ENCODE results near the gene UBE2H.

DNA sequence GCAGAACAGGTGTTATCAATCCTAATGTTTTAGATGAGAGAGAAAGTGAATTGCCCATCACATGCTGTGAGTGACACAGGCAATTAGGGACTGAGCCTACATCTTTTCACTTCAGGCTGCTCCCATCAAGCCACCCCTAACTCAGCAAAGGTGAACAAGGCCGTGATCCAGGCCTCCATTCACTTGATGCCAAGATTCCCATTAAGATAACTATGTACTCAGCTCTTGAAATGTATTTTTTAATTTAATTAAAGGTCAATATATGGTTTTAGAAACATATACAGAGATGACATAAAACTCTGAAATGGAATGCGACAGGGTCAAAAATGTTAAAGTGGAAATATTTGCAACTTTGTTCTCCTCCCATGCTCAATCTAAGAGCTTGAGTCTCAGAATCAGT lies 27.9 kb upstream of the UBE2H start:
- TF ChIP-seq POLR2A (IDR thresholded peaks at IDR 0.05) = no peak
- TF ChIP-seq, protein P1, sequence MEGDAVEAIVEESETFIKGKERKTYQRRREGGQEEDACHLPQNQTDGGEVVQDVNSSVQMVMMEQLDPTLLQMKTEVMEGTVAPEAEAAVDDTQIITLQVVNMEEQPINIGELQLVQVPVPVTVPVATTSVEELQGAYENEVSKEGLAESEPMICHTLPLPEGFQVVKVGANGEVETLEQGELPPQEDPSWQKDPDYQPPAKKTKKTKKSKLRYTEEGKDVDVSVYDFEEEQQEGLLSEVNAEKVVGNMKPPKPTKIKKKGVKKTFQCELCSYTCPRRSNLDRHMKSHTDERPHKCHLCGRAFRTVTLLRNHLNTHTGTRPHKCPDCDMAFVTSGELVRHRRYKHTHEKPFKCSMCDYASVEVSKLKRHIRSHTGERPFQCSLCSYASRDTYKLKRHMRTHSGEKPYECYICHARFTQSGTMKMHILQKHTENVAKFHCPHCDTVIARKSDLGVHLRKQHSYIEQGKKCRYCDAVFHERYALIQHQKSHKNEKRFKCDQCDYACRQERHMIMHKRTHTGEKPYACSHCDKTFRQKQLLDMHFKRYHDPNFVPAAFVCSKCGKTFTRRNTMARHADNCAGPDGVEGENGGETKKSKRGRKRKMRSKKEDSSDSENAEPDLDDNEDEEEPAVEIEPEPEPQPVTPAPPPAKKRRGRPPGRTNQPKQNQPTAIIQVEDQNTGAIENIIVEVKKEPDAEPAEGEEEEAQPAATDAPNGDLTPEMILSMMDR (IDR thresholded peaks at IDR 0.05) = no peak

Measured in body of pancreas (tissue), 4 donors.